Measurements from ENCODE around the gene MLH3. TPM values are rescaled to one million over a fixed set of nuclear protein-coding genes. Genes with fewer than 3 reads are reported as not detected.

Gene MLH3
- polyA plus RNA-seq, 3 donors = 3.4 to 6.3 (median 5.1) TPM

GRCh38 chr14:74975059-74975810 is 76.0 kb downstream of the MLH3 start:
- no peaks in the 10 kb centered on the region for H3K79me2 ChIP-seq (ENCODE audit: insufficient read depth, low read length)
- H3K4me3 Mint-ChIP-seq = no peak overlapping the region
- H3K27ac Mint-ChIP-seq = no peak overlapping the region
- H4K20me1 ChIP-seq (ENCODE audit: insufficient read depth, low read length) = no peaks in the 10 kb centered on the region
- H3K4me1 ChIP-seq (ENCODE audit: control insufficient read depth in 1 of 2, insufficient read depth in 2 of 2, low read length in 2 of 2) = peaks cover 5 to 8% of the 10 kb centered on the region in 2 donors
- no peaks in the 10 kb centered on the region for H3K9me3 ChIP-seq (replicated peaks in 1 of 2; ENCODE audit: control insufficient read depth in 1 of 2, insufficient read depth in 1 of 2, low read length in 2 of 2)
- intact Hi-C loops (cut with micrococcal nuclease) = no loop called here
- no peaks in the 10 kb centered on the region for H3K4me1 Mint-ChIP-seq
- H3K9ac ChIP-seq (ENCODE audit: insufficient read depth, low read length, poor library complexity, severe bottlenecking) = no peak overlapping the region
- no peak for TF ChIP-seq CTCF (IDR thresholded peaks at IDR 0.05)
- no peak overlapping the region for H3K27ac ChIP-seq (ENCODE audit: low read depth in 1 of 2, low read length in 2 of 2)
- peaks cover 0 to 2% (median 0%) of the 10 kb centered on the region in 7 donors for H3K9me3 Mint-ChIP-seq
- no peaks in the 10 kb centered on the region for H3K36me3 Mint-ChIP-seq
- H3K4me3 ChIP-seq (replicated peaks in 1 of 3; ENCODE audit: low read depth in 2 of 3, low read length in 3 of 3) = no peak overlapping the region
- peaks cover 0 to 8% (median 3%) of the 10 kb centered on the region in 3 donors for H3K27me3 Mint-ChIP-seq (ENCODE audit: low read depth in 3 of 3)
- 89% methylated on average over 10 of the region's 12 CpGs for WGBS (ENCODE audit: insufficient coverage)
- H3K36me3 ChIP-seq (replicated peaks in 1 of 2; ENCODE audit: control insufficient read depth in 1 of 2, insufficient read depth in 2 of 2, low read length in 2 of 2) = no peaks in the 10 kb centered on the region
- no peak overlapping the region for H3K4me2 ChIP-seq (replicated peaks; ENCODE audit: extremely low read depth, low read length, poor library complexity, severe bottlenecking)
- H3K27me3 ChIP-seq (ENCODE audit: control insufficient read depth in 2 of 2, insufficient read depth in 2 of 2, low read length in 2 of 2) = no peaks in the 10 kb centered on the region
- no peak for DNase-seq
- H2AFZ ChIP-seq (ENCODE audit: insufficient read depth, low read depth, low read length, poor library complexity, severe bottlenecking) = no peak overlapping the region

GRCh38 chr14:74974364-74975058 is 76.8 kb downstream of the MLH3 start:
- H3K4me3 ChIP-seq (replicated peaks in 1 of 3; ENCODE audit: low read depth in 2 of 3, low read length in 3 of 3) = no peak overlapping the region
- H3K27ac Mint-ChIP-seq = no peak overlapping the region
- H3K4me1 Mint-ChIP-seq = no peaks in the 10 kb centered on the region

More at GRCh38 chr14:74974364-74975058, 76.8 kb downstream of the MLH3 start:
- no peaks in the 10 kb centered on the region for H3K79me2 ChIP-seq (ENCODE audit: insufficient read depth, low read length)
- no peak overlapping the region for H3K4me3 Mint-ChIP-seq
- no peak overlapping the region for H3K27ac ChIP-seq (ENCODE audit: low read depth in 1 of 2, low read length in 2 of 2)
- intact Hi-C loops (cut with micrococcal nuclease) = no loop called here
- no peaks in the 10 kb centered on the region for H3K36me3 Mint-ChIP-seq
- H4K20me1 ChIP-seq (ENCODE audit: insufficient read depth, low read length) = no peaks in the 10 kb centered on the region
- TF ChIP-seq CTCF (IDR thresholded peaks at IDR 0.05) = no peak
- no peak overlapping the region for H3K9ac ChIP-seq (ENCODE audit: insufficient read depth, low read length, poor library complexity, severe bottlenecking)
- H3K27me3 Mint-ChIP-seq (ENCODE audit: low read depth in 3 of 3) = peaks cover 0 to 8% (median 3%) of the 10 kb centered on the region in 3 donors
- H2AFZ ChIP-seq (ENCODE audit: insufficient read depth, low read depth, low read length, poor library complexity, severe bottlenecking) = no peak overlapping the region
- no peak overlapping the region for H3K4me2 ChIP-seq (replicated peaks; ENCODE audit: extremely low read depth, low read length, poor library complexity, severe bottlenecking)
- H3K4me1 ChIP-seq (ENCODE audit: control insufficient read depth in 1 of 2, insufficient read depth in 2 of 2, low read length in 2 of 2) = peaks cover 5 to 8% of the 10 kb centered on the region in 2 donors
- no peaks in the 10 kb centered on the region for H3K27me3 ChIP-seq (ENCODE audit: control insufficient read depth in 2 of 2, insufficient read depth in 2 of 2, low read length in 2 of 2)
- H3K36me3 ChIP-seq (replicated peaks in 1 of 2; ENCODE audit: control insufficient read depth in 1 of 2, insufficient read depth in 2 of 2, low read length in 2 of 2) = no peaks in the 10 kb centered on the region
- no peaks in the 10 kb centered on the region for H3K9me3 ChIP-seq (replicated peaks in 1 of 2; ENCODE audit: control insufficient read depth in 1 of 2, insufficient read depth in 1 of 2, low read length in 2 of 2)
- peaks cover 0 to 2% (median 0%) of the 10 kb centered on the region in 7 donors for H3K9me3 Mint-ChIP-seq
- WGBS (ENCODE audit: insufficient coverage) = 96% methylated on average over 12 of the region's 15 CpGs
- no peak for DNase-seq

Data from CD14-positive monocyte (primary cell).